Esophagus muscularis mucosa (tissue), 4 donors: ENCODE results near the gene CSGALNACT2.

Experiments
- CTCF ChIP-seq, 3 experiments: fragments of 200-600 bp in 2 of 3; fragments of 450-650 bp in 1 of 3; sonication (generic) in 2 of 3; IDR thresholded peaks; one replicate each; pipeline ENCODE4 v1.5.1; 2017 to 2019; ENCODE audit warnings: antibody characterized with exemption in 3 of 3, mild to moderate bottlenecking in 2 of 3, moderate library complexity in 1 of 3
- EP300 ChIP-seq: sonication (generic); formaldehyde crosslinking; IDR thresholded peaks from one replicate; pipeline ENCODE4 v1.6.1; 2017; ENCODE audit warnings: antibody characterized with exemption
- POLR2AphosphoS5 ChIP-seq, 2 donors: sonication (generic); formaldehyde crosslinking; IDR thresholded peaks; one replicate each; pipeline ENCODE4 v1.6.1; 2017; ENCODE audit warnings: antibody characterized with exemption in 2 of 2

GRCh38 chr10:43116596-43116995, 21.6 kb upstream of the CSGALNACT2 start:
- no peak for TF ChIP-seq CTCF (IDR thresholded peaks at IDR 0.05)
- no peak for TF ChIP-seq EP300
- TF ChIP-seq POLR2AphosphoS5 (IDR thresholded peaks at IDR 0.05): no peak
